Ecto neural progenitor cell (in vitro differentiated cells): ENCODE results near the gene CHCHD4.

Source experiments
- DNase-seq: peaks from one replicate; pipeline ENCODE4 v3.0.0-alpha.2; 2018; ENCODE audit warnings: low spot score

CHCHD4 gene

DNA sequence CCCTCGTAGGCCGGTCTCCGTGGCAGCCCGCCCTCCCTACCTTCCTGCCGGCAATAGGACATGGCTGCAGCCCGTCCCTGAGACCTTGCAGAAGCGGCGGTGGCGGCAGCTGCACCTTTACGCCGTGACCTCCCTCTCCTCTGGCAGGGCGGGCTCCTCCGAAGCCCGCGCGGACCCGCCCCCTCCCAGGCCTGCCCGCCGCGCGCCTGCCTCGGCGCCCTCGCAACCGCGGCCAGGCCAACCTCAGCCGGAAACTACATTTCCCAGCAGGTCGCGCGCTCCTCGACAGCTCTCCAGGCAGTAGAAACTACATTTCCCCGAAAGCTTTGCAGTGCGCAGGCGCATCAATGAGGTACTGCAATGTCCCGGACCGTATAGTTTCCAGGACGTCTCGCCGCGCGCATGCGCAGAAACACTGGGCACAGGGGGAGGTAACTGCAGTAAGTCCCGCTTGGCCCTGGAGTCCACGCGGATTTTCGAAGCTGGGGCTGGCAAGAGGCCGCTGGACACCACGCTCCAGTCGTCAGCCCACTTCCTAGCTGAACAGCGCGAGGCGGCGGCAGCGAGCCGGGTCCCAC lies at the start of gene CHCHD4, which contains the start of gene TMEM43:
CHCHD4 (minus strand) TSS at position 256 of the 578 bp plus-strand sequence; CDS start at position 62, 194 bp downstream.
TMEM43 (plus strand) TSS at position 438 of the 578 bp plus-strand sequence. CDS start 142 bp downstream, outside the sequence.
- peak; percentile 97 for DNase-seq

DNA sequence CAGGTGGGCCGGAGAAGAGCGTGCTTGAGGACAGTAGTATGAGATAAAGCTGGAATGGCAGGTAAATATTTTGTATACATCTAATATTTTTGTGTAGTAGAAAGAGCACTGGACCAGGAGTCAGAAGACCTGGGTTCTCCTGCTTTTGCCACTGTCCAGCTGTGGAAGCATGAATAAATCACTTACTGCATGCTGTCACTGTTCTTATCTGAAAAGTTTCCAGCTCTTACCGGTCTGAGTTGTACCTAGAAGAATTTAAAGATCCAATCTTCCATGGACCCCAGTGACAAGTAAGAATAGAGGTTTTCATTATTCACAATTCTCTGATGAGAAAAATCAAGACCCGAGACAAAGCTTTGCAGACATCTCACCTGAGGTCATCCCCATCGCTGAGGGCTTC lies 47.8 kb upstream of the CHCHD4 start:
- no peak for DNase-seq

GRCh38 chr3:14170531-14171159 lies 46.0 kb upstream of the CHCHD4 start:
- DNase-seq: no peak

DNA sequence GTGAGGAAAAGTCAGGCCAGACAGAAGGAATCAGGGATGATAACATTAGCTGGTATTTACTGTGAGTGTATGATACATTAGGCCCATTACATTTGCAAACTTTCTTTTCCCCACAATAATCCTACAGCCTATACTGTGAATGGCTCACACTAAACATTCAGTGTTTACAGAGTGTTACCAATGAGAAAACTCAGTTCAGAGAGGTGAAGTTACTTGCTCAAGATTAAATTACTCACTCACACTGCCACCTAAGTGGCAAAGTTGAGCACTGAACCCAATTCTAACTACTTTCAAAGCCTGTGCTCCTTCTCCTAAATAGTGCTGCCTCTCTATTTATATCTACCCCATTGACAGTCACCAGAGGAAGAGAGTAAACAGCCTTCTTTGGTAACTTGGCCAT lies 45.2 kb upstream of the CHCHD4 start:
- DNase-seq: no peak

DNA sequence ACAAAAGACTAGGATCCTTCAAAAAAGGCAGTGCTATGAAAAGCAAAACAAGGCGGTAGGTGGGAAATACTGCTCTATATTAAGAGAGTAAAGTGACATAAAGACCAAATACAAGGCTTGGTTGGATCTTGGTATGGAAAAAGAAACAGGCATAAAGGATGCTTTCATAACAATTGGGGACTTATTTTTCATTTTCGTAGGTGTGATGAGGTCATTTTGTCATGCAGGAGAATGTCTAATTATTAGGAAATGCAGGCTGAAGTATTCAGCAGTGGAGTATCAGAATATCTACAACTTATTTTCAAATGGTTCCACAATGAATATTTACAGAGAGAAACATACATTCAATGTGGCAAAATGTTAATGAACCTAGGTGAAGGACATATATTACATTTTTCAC lies 44.8 kb upstream of the CHCHD4 start:
- no peak for DNase-seq

DNA sequence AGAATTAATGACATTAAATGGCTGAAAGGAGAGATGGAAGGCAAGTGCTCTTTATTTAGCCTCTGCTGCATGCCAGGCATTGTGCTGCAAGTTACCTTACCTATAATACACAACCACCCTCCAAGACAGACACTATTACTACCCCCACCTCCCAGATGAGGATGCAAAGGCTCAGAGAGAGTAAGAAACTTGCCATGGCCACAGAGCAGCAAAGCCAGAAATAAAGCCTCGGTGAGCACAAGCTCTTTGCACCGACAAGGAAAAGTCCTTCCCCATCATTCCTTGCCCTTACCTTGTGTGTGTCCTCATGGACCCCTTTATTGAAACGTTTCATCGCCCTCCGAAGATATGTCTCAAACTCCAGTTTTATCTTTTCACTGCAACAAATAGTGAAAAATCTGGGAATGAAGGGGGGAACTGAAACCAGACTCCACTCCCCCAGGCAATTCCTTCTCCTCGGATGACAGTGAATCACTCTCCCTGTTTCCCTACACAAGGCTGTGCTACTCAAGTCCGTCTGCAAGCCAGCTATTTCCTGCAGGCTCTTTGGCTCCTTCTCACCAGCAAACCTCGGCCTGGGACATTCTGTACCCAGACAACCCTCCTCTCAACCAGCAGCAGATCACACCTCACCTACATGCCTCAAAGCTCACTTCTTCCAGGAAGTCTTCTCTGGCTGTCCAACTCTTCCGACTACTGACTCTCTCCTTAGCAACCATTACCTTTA lies 42.4 kb upstream of the CHCHD4 start:
- no peak for DNase-seq

GRCh38 chr3:14162178-14162577 lies 37.5 kb upstream of the CHCHD4 start:
- no peak for DNase-seq

DNA sequence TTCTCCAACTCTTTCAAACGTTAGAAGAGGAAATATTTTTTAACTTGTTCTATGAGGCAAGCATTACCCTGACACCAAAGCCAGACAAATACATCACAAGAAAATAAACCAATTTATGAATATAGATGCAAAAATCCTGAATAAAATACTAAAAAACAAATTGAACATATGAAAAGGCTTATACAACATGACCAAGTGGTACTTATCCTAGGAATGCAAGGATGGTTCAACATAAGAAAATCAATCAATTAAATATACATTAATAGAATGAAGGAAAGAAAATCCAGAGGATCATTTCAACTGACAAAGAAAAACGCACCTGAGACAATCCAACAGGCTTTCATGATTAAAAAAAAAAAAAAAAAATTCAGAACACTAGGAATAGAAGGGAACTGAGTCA lies 36.6 kb upstream of the CHCHD4 start:
- no peak for DNase-seq

DNA sequence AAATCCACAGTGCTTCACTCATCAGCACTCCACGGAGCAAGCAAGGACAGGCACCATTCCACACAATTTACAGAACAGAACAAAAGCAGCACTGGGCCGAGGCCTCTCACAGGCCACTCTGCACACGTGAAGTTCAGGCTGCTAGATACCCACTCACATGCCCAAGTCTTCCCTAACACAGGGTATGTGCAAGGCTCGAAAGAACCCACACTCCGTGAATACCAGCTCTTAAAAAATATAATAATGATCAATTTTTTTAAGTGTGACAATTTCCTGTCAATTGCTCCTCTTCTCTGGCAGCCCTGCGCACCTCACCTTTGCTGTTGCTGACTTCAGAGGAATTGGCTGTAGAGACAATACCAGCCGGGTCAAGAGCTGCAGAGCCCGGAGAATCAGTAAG lies 34.8 kb upstream of the CHCHD4 start:
- no peak for DNase-seq

DNA sequence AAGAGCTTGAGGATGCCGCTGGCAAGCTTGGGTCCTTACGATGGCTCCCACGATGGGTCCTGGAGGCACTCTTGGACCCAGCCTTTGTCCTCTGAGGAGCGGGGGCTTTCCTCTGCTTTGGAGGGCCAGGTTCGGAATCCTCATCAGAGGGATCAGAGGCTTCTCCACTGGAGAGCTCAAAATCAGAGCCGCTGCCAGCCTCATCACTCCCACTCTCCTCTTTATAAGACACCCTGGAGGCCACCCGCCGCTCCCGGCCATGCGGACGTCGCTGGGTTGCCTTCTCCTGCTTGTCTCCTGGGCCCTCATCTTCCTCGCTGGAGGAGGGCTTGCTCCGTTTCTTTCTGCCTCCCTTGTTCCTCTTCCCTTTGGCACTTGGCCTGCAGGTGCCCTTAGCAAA lies 33.7 kb upstream of the CHCHD4 start:
- no peak for DNase-seq

GRCh38 chr3:14157951-14158350 lies 33.3 kb upstream of the CHCHD4 start:
- DNase-seq: no peak

- DNase-seq: no peak
Observed at GRCh38 chr3:14156843-14157561, 32.3 kb upstream of the CHCHD4 start.

GRCh38 chr3:14156201-14156600 lies 31.5 kb upstream of the CHCHD4 start:
- DNase-seq: no peak

DNA sequence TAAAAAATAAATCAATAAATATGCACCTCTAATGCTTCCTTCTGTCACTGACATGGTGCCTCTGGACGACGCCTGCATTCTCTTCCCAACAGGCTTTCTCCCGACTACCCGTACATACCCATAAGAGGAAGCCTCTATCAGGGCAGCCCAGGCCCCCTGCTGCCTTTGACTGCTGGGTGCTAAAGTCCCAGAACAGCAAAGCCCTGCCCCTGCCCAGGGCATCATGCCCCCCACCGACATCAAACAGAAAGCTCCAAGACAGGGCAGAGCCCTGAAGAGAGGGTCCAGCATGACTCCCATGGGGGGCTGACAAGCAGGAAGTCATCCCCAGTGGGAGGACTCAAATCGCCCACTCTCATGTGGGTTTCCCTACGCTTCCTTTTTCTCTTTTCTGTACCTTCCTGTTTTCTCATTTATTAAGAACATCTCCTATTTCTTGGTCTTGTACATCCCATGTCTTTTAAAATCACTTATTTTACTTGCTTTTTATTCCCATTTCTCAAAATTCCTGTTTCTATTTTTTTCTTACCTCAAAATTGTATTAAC lies 30.3 kb upstream of the CHCHD4 start:
- no peak for DNase-seq

DNA sequence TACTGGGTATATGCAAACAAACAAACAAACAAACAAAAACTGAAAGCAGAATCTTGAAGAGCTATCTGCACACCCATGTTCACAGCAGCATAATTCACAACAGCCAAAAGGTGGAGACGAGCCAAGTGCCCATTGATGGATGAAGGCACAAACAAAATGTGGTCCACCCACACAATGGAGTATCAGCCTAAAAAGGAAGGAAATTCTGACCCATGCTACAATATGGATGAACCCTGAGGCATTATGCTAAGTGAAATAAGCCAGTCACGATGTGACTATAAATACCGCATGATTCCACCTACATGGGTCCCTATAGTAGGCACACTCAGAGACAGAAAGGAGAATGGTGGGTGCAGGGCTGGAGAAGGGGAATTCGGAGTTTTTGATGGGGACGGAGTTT lies 29.6 kb upstream of the CHCHD4 start:
- no peak for DNase-seq

DNA sequence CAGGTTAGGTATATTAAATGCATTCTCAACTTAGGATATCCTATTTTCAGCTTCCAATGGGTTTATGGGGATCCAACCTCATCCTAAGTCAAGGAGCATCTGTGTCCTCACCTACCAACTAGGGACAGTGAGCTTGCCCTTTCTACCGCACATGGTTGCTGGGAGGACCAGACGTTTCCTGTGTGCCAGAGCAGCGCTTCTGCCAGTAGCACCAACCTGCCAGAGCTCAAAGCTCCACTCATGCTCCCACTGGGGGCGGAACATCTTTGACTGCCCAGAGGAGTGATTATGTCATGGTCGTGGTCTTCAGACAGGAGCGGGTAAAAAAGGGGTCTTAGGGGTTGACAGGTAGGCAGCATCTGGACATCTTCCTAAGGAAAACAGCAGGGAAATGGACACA lies 29.0 kb upstream of the CHCHD4 start:
- no peak for DNase-seq

- no peak for DNase-seq
Observed at GRCh38 chr3:14152963-14153355, 28.3 kb upstream of the CHCHD4 start.

- DNase-seq: no peak
Observed at GRCh38 chr3:14152233-14152962, 27.7 kb upstream of the CHCHD4 start.

GRCh38 chr3:14151471-14152083 lies 26.9 kb upstream of the CHCHD4 start:
- DNase-seq: no peak

DNA sequence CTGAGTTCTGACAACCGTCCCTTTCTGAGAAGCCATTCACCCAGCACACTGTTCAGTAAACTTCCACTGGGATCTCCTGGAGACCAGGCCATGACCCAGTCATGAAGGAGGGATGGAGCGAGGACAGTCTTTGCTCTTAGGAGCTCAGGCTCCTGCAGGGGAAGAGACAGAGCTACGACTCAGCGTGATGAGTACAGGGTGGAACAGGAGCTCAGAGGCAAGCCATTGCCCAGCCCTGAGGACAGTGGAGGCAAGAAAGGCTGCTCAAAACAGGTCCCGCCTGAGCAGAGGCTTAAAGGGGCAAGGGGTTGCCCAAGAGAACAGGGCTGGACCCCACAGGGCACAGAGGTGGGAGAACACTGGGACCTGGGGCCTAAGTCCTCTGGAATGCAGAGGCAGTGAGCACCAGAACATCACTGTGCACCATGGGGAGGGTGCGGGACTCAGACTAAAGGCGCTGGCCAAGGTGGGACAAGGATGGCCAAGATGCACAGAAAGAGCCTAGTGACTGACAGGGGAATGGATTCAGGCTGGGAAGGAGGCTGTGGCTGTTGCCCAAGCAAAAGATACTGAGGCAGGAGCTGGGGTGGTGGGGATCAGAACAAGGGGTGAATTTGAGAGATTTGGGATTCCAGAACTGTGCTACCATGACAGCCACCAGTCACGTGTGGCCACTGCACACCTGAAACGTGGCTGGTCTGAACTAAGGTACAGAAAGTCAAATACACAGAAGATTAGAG lies 26.0 kb upstream of the CHCHD4 start:
- no peak for DNase-seq

- peak; percentile 24 for DNase-seq
Observed at GRCh38 chr3:14150078-14150477, 25.4 kb upstream of the CHCHD4 start.
